Sigmoid colon (tissue), 4 donors: ENCODE measurements around the gene PCGF1.

Experiments used
- EP300 ChIP-seq, 4 donors: sonication (generic); formaldehyde crosslinking; IDR thresholded peaks; one replicate each; pipeline ENCODE4 v1.6.1; 2017; ENCODE audit warnings: antibody characterized with exemption in 4 of 4
- POLR2A ChIP-seq, 2 donors: fragments of 450-650 bp; IDR thresholded peaks; one replicate each; pipeline ENCODE4 v1.6.1; 2016; ENCODE audit warnings: antibody characterized with exemption in 2 of 2, mild to moderate bottlenecking in 2 of 2, moderate library complexity in 2 of 2
- POLR2AphosphoS5 ChIP-seq, 4 donors: sonication (generic); formaldehyde crosslinking; IDR thresholded peaks; one replicate each; pipeline ENCODE4 v1.6.1; 2017; ENCODE audit warnings: antibody characterized with exemption in 4 of 4
- TF ChIP-seq, protein P1 (sequence below), 4 experiments: fragments of 450-650 bp in 3 of 4; fragments of 200-600 bp in 1 of 4; IDR thresholded peaks; one replicate each; pipeline ENCODE4 v1.5.1; 2016 to 2019; ENCODE audit warnings: antibody characterized with exemption in 4 of 4, mild to moderate bottlenecking in 3 of 4, moderate library complexity in 2 of 4

DNA sequence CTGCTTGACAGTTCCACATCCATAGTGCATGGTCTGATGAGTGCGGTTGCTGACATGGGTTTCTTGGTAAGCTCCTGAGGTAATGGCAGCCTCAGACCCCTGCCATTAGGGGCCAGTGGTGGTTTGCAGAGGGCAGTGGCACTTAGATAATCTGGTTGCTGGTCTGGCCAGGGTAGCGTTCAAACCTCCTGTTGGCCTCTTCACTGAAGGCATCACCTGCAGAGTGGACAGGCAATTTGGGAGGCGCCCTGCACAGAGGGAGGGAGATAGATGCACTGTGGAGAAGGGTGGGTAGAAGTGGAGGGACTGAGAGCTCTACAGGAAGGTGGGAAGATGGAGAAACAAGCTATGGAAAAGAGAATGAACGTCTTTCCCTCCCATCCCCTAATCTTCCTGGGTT is 26.0 kb upstream of the PCGF1 start:
- TF ChIP-seq, protein P1, sequence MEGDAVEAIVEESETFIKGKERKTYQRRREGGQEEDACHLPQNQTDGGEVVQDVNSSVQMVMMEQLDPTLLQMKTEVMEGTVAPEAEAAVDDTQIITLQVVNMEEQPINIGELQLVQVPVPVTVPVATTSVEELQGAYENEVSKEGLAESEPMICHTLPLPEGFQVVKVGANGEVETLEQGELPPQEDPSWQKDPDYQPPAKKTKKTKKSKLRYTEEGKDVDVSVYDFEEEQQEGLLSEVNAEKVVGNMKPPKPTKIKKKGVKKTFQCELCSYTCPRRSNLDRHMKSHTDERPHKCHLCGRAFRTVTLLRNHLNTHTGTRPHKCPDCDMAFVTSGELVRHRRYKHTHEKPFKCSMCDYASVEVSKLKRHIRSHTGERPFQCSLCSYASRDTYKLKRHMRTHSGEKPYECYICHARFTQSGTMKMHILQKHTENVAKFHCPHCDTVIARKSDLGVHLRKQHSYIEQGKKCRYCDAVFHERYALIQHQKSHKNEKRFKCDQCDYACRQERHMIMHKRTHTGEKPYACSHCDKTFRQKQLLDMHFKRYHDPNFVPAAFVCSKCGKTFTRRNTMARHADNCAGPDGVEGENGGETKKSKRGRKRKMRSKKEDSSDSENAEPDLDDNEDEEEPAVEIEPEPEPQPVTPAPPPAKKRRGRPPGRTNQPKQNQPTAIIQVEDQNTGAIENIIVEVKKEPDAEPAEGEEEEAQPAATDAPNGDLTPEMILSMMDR (IDR thresholded peaks at IDR 0.05): no peak
- TF ChIP-seq POLR2A (IDR thresholded peaks at IDR 0.05) (no peak), EP300 (IDR thresholded peaks at IDR 0.05) (no peak), POLR2AphosphoS5 (IDR thresholded peaks at IDR 0.05) (no peak)
